SK-N-SH treated with all-trans-retinoic acid at 6 μM for 48 hours (cell line): ENCODE results near the gene GTPBP1.

Experiments
- ATAC-seq: fragments of 200-7000 bp; cut with Tn5 transposase; 3 replicates; pipeline ENCODE4 v1.9.1; 2020; ENCODE audit warnings: mild to moderate bottlenecking, moderate library complexity
- ARNTL ChIP-seq: fragments of 450-650 bp; formaldehyde crosslinking; IDR thresholded peaks from 2 replicates; pipeline ENCODE4 v1.5.0; 2020; ENCODE audit warnings: low read depth, mild to moderate bottlenecking, moderate library complexity, borderline replicate concordance
- BACH2 ChIP-seq: fragments of 250-450 bp; sonication (Bioruptor Pico); IDR thresholded peaks from 2 replicates; pipeline ENCODE4 v1.9.0; 2021; ENCODE audit warnings: mild to moderate bottlenecking, borderline replicate concordance
- CSDC2 ChIP-seq: fragments of 250-450 bp; sonication (Bioruptor Pico); IDR thresholded peaks from 2 replicates; pipeline ENCODE4 v1.5.0; 2020; ENCODE audit warnings: mild to moderate bottlenecking, moderate library complexity
- CSRNP3 ChIP-seq: fragments of 250-450 bp; sonication (Bioruptor Pico); IDR thresholded peaks from 2 replicates; pipeline ENCODE4 v1.5.1; 2021; ENCODE audit warnings: mild to moderate bottlenecking, moderate library complexity
- ESRRG ChIP-seq: fragments of 250-450 bp; sonication (Bioruptor Pico); IDR thresholded peaks from 2 replicates; pipeline ENCODE4 v1.6.1; 2021; ENCODE audit warnings: mild to moderate bottlenecking
- GLIS3 ChIP-seq: fragments of 250-450 bp; sonication (Bioruptor Pico); IDR thresholded peaks from 2 replicates; pipeline ENCODE4 v1.5.0; 2020; ENCODE audit warnings: mild to moderate bottlenecking, moderate library complexity
- ISL1 ChIP-seq: fragments of 250-450 bp; sonication (Bioruptor Pico); IDR thresholded peaks from 2 replicates; pipeline ENCODE4 v2.1.2; 2022; ENCODE audit warnings: mild to moderate bottlenecking, moderate library complexity
- OSR1 ChIP-seq: fragments of 250-450 bp; sonication (Bioruptor Pico); IDR thresholded peaks from 2 replicates; pipeline ENCODE4 v1.8.0; 2022; ENCODE audit warnings: moderate library complexity, mild to moderate bottlenecking, inconsistent platforms
- POU6F1 ChIP-seq: fragments of 250-450 bp; sonication (Bioruptor Pico); IDR thresholded peaks from 2 replicates; pipeline ENCODE4 v1.8.0; 2021; ENCODE audit warnings: low read depth, mild to moderate bottlenecking, moderate library complexity, borderline replicate concordance
- PPARA ChIP-seq: fragments of 250-450 bp; sonication (Bioruptor Pico); IDR thresholded peaks from 2 replicates; pipeline ENCODE4 v1.5.0; 2020; ENCODE audit warnings: mild to moderate bottlenecking, borderline replicate concordance
- RARB ChIP-seq: fragments of 250-450 bp; sonication (Bioruptor Pico); IDR thresholded peaks from 2 replicates; pipeline ENCODE4 v1.8.0; 2021; ENCODE audit warnings: mild to moderate bottlenecking, moderate library complexity
- SNAI2 ChIP-seq: fragments of 250-450 bp; sonication (Bioruptor Pico); IDR thresholded peaks from 2 replicates; pipeline ENCODE4 v1.5.0; 2020; ENCODE audit warnings: mild to moderate bottlenecking, moderate library complexity
- TCF4 ChIP-seq: fragments of 250-450 bp; sonication (Bioruptor Pico); IDR thresholded peaks from 2 replicates; pipeline ENCODE4 v1.8.0; 2021; ENCODE audit warnings: mild to moderate bottlenecking, moderate library complexity, borderline replicate concordance
- TOX ChIP-seq: fragments of 250-450 bp; sonication (Bioruptor Pico); IDR thresholded peaks from 2 replicates; pipeline ENCODE4 v1.8.0; 2021; ENCODE audit warnings: mild to moderate bottlenecking, moderate library complexity, borderline replicate concordance
- ZC3H10 ChIP-seq: fragments of 250-450 bp; sonication (Bioruptor Pico); IDR thresholded peaks from 2 replicates; pipeline ENCODE4 v1.5.1; 2021; ENCODE audit warnings: mild to moderate bottlenecking, moderate library complexity
- ZFP3 ChIP-seq: fragments of 250-450 bp; sonication (Bioruptor Pico); IDR thresholded peaks from 2 replicates; pipeline ENCODE4 v1.5.0; 2020; ENCODE audit warnings: mild to moderate bottlenecking, moderate library complexity
- ZFP30 ChIP-seq: fragments of 450-650 bp; formaldehyde crosslinking; IDR thresholded peaks from 2 replicates; pipeline ENCODE4 v1.5.0; 2022; ENCODE audit warnings: mild to moderate bottlenecking, moderate library complexity
- ZNF565 ChIP-seq: fragments of 450-650 bp; formaldehyde crosslinking; conservative IDR thresholded peaks from 2 replicates; pipeline ENCODE4 v1.5.0; 2020; ENCODE audit warnings: low read depth, mild to moderate bottlenecking, moderate library complexity
- ZNF70 ChIP-seq: fragments of 450-650 bp; formaldehyde crosslinking; IDR thresholded peaks from 2 replicates; pipeline ENCODE4 v1.5.0; 2020; ENCODE audit warnings: mild to moderate bottlenecking, moderate library complexity
- ZNF8 ChIP-seq: fragments of 450-650 bp; formaldehyde crosslinking; IDR thresholded peaks from 2 replicates; pipeline ENCODE4 v1.5.0; 2020; ENCODE audit warnings: mild to moderate bottlenecking, moderate library complexity
- TF ChIP-seq, protein P1 (sequence below): fragments of 250-450 bp; sonication (Bioruptor Pico); IDR thresholded peaks from 2 replicates; pipeline ENCODE4 v1.8.0; 2020; ENCODE audit warnings: mild to moderate bottlenecking, moderate library complexity, borderline replicate concordance
- TF ChIP-seq, protein P2 (sequence below): fragments of 250-450 bp; sonication (Bioruptor Pico); IDR thresholded peaks from 2 replicates; pipeline ENCODE4 v1.5.1; 2020; ENCODE audit warnings: low read depth, mild to moderate bottlenecking, moderate library complexity
- TF ChIP-seq, protein P3 (sequence below): fragments of 250-450 bp; sonication (Bioruptor Pico); IDR thresholded peaks from 2 replicates; pipeline ENCODE4 v1.5.0; 2020; ENCODE audit warnings: mild to moderate bottlenecking, moderate library complexity

Gene GTPBP1

GRCh38 chr22:38750638-38751037 lies 44.9 kb downstream of the GTPBP1 start:
- TF ChIP-seq CSRNP3 (CRISPR knock-in tag) (no peak), ZC3H10 (CRISPR knock-in tag) (no peak), BACH2 (CRISPR knock-in tag) (no peak), CSDC2 (CRISPR knock-in tag) (no peak), ZNF8 (no peak), ZNF565 (no peak), OSR1 (CRISPR knock-in tag) (no peak), ZFP3 (no peak), ISL1 (no peak), ZNF70 (no peak), ESRRG (CRISPR knock-in tag) (no peak), GLIS3 (CRISPR knock-in tag) (no peak)
- ATAC-seq, result no peak

GRCh38 chr22:38751066-38751421 lies 45.3 kb downstream of the GTPBP1 start:
- TF ChIP-seq GLIS3 (CRISPR knock-in tag) (no peak), ZC3H10 (CRISPR knock-in tag) (no peak), POU6F1 (CRISPR knock-in tag) (no peak), TCF4 (no peak), ESRRG (CRISPR knock-in tag) (no peak), PPARA (no peak), ZFP30 (CRISPR knock-in tag) (no peak), RARB (no peak), ZFP3 (no peak), ZNF70 (no peak), ARNTL (no peak)
- TF ChIP-seq, protein P1, sequence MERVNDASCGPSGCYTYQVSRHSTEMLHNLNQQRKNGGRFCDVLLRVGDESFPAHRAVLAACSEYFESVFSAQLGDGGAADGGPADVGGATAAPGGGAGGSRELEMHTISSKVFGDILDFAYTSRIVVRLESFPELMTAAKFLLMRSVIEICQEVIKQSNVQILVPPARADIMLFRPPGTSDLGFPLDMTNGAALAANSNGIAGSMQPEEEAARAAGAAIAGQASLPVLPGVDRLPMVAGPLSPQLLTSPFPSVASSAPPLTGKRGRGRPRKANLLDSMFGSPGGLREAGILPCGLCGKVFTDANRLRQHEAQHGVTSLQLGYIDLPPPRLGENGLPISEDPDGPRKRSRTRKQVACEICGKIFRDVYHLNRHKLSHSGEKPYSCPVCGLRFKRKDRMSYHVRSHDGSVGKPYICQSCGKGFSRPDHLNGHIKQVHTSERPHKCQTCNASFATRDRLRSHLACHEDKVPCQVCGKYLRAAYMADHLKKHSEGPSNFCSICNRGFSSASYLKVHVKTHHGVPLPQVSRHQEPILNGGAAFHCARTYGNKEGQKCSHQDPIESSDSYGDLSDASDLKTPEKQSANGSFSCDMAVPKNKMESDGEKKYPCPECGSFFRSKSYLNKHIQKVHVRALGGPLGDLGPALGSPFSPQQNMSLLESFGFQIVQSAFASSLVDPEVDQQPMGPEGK, result no peak
- TF ChIP-seq, protein P2, sequence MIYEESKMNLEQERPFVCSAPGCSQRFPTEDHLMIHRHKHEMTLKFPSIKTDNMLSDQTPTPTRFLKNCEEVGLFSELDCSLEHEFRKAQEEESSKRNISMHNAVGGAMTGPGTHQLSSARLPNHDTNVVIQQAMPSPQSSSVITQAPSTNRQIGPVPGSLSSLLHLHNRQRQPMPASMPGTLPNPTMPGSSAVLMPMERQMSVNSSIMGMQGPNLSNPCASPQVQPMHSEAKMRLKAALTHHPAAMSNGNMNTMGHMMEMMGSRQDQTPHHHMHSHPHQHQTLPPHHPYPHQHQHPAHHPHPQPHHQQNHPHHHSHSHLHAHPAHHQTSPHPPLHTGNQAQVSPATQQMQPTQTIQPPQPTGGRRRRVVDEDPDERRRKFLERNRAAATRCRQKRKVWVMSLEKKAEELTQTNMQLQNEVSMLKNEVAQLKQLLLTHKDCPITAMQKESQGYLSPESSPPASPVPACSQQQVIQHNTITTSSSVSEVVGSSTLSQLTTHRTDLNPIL (CRISPR knock-in tag), result no peak
- TF ChIP-seq, protein P3, sequence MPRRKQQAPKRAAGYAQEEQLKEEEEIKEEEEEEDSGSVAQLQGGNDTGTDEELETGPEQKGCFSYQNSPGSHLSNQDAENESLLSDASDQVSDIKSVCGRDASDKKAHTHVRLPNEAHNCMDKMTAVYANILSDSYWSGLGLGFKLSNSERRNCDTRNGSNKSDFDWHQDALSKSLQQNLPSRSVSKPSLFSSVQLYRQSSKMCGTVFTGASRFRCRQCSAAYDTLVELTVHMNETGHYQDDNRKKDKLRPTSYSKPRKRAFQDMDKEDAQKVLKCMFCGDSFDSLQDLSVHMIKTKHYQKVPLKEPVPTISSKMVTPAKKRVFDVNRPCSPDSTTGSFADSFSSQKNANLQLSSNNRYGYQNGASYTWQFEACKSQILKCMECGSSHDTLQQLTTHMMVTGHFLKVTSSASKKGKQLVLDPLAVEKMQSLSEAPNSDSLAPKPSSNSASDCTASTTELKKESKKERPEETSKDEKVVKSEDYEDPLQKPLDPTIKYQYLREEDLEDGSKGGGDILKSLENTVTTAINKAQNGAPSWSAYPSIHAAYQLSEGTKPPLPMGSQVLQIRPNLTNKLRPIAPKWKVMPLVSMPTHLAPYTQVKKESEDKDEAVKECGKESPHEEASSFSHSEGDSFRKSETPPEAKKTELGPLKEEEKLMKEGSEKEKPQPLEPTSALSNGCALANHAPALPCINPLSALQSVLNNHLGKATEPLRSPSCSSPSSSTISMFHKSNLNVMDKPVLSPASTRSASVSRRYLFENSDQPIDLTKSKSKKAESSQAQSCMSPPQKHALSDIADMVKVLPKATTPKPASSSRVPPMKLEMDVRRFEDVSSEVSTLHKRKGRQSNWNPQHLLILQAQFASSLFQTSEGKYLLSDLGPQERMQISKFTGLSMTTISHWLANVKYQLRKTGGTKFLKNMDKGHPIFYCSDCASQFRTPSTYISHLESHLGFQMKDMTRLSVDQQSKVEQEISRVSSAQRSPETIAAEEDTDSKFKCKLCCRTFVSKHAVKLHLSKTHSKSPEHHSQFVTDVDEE (CRISPR knock-in tag), result no peak
- ATAC-seq, result no peak

GRCh38 chr22:38751422-38752346 lies 45.9 kb downstream of the GTPBP1 start:
- TF ChIP-seq TOX (CRISPR knock-in tag), result no peak
- TF ChIP-seq ZNF565, result no peak
- TF ChIP-seq CSRNP3 (CRISPR knock-in tag), result no peak
- TF ChIP-seq, protein P2 (CRISPR knock-in tag), result no peak
- TF ChIP-seq, protein P1, result no peak
- no peak for TF ChIP-seq SNAI2 (CRISPR knock-in tag)
- TF ChIP-seq ZFP3, result no peak
- no peak for TF ChIP-seq OSR1 (CRISPR knock-in tag)
- no peak for TF ChIP-seq ZFP30 (CRISPR knock-in tag)
- TF ChIP-seq ESRRG (CRISPR knock-in tag), result no peak
- no peak for ATAC-seq
